Pulmonary artery endothelial cell (primary cell): ENCODE measurements around the gene LEPROT. TPM values are rescaled to one million over a fixed set of nuclear protein-coding genes. Genes with fewer than 3 reads are reported as not detected.
A peak's percentile ranks its signal among the peaks of the same experiment; 100 is the strongest.

Source experiments
- DNase-seq: peaks from one replicate; pipeline ENCODE4 v3.0.0-alpha.2; 2011; ENCODE audit warnings: low read depth, low spot score
- total RNA-seq: library from RNA; depleted of rRNA; stranded (reverse); fragments of >200 nt; gene quantifications from 2 replicates; pipeline ENCODE4 v1.2.3, GENCODE V29; 2014

The LEPROT gene
- total RNA-seq, 1 donor from 2014 or later, result 49.1 TPM

DNA sequence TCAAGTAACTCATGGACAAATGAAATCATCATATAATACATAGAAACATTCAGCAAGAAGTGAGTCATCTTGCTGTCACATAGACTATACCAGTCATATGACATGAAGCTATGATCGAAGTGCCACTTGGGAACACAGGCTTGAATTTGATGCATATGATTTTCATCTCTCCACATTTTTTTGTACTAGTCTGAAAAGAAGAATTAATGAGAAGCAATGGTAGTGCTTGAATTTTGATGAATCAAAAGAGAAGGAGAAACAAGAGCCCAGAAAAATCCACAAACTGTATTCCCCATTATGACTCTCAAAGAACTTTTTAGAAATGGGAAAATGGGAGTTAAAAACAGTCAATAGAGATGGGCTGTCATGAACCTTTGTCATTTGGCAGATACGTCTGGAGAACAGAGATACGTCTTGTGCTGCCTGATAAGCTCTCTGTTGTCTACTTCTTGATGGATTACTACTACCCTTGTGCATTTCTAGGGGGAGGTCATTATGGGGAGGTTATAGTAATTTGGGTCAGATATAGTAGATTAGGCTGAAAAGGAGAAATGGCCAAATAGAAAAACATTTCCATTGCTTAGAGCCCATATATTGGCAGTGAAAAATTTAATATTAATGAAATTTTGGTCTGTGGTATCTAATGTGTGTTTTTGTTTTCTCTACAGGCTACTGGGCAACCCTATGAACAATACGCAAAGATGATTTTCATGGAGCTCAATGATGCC lies 8.0 kb upstream of the LEPROT start:
- no peak for DNase-seq

DNA sequence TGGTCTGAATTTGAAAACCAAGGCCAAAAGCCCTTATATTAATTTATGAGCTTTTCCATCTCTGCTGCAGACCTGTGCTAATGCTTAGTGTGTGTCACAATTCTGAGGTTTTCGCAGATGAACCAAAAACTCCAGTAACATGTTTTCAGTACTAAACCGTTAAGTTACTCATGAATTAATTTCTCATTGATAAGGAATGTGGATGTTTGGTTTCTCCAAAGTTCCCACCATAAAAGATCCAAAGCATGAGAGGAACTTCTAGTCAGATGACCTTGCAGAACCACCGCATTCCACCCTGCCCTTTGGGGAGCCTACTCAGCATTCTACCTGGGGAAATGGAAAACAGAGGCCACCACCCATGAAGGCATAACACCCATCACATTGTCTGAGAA lies 7.5 kb upstream of the LEPROT start:
- DNase-seq, result no peak

DNA sequence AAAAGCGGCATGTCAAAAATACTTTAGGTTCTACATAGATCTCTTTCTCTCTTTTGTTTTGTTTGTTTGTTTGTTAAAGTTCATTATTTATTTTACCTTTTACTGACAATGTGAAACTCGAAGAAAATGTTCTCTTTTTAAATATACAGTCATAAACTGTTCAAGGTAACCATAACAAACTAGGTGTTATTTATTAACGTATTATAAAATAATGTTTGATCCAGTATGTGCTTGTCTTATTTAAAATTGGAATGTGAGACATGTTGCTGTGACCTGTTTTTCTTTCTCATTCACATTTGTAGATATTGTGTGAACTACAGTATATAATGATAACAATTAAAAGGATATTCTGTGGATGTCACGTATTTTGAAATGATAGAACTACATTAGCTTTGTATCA lies 5.9 kb upstream of the LEPROT start:
- DNase-seq, result no peak

DNA sequence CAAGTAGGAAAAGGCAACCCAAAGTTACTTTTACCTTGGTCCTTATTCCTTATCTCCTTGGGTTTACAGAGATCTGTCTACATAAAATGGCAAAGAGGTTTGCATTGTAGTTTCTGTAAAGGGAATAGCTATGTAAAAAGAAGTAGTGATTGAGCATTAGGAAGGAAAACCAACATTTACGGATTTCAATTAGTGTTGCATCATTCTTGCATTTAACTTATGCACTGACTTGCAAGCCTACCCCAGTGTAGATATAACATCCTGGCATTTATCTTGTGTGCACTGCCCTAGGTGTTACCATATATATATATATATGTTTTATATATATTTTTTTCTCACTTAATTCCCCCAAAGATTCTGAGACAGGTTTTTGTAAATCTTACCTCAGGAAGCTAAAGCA lies 3.7 kb upstream of the LEPROT start:
- no peak for DNase-seq

DNA sequence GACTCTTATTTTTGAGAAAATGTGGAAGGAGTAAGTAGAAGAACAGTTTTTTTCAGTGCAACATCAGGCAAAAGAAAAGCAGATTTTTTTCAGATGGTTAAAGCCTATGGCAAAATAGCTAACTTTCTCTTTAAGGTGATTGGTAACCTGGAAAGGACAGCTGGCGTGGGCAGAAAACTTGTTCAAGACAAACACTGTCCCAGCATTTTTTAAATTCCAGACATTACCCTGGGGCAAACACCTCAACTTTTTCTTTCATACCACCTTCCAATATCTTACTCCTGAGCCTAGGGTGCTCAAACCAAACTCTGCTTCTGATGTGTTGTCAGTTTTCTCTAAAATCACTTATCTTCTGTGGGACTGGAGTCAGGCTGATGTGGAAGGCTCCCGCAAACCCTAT lies 2.7 kb upstream of the LEPROT start:
- DNase-seq, result no peak

DNA sequence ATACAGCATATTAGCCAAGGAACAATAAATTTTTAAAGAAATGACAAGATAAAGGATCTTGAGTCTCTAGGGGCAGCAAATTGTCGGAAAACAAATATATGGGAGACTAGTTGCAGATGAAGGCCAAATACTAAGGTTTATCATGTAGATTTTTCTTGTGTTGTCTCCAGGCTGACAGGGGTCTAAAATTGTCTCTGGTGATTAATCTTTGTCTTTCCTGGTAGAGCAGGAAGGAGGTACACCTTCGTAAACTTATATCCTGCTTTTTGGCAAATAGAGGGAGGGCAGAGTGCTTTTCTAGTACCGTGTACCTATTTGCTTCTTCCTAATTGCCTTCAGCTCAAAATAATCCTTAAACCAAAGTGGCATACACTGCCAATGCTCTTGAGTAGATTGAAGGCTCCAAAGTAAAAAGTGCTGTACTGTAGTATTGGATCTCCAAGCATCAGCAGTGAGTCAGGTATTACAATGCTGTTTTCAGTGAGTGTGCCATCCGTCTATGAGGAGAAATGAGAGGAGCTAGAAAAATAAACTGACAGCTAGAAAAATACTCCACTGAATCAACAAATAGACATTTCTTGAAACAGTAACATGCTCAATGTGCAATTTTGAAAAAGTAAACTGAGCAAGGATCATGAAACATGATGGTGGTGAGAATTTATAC lies 1.8 kb upstream of the LEPROT start:
- DNase-seq, result no peak

DNA sequence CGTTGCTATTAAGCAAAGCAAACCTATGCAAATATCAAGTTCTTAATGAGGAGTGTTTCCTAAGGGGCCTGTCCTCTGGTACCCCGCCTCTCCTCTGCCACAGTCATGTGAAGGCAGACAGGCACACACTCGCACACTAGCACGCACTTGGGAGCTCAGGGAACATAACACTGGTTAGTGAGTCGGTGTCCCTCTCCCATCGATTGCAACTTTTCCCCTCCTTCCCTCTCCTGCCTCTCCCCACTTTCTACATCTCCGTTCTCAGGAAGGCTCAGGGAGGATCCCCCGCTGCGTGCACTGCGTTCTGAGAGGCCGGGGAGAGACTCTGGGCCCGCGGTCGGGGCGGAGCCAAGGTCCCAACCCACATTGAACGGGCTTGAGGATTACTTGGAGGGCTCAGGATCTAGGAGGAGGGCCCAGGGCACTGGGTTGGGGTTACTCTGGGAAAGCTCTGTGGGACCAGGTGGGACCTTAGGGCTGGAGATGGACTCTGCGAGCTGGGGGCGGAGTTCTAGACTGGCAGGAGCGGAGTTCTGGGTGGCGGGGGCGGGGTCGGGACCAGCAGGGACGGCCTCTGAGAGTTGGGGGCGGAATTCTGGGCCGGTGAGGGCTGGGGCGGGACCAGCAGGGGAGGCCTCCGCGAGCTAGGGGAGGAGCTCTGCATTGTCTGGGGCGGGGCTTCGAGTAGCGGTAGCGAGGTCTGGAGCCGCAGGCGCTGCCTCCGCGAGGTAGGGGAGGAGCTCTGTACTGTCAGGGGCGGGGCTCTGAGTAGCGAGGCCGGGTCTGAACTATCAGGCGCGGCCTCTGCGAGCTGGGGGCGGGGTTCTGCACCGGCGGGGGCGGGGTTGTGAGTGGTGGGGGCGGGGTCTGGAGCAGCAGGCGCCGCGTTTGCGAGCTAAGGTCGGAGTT lies 533 bp upstream of the LEPROT start:
- peak; percentile 95 for DNase-seq

DNA sequence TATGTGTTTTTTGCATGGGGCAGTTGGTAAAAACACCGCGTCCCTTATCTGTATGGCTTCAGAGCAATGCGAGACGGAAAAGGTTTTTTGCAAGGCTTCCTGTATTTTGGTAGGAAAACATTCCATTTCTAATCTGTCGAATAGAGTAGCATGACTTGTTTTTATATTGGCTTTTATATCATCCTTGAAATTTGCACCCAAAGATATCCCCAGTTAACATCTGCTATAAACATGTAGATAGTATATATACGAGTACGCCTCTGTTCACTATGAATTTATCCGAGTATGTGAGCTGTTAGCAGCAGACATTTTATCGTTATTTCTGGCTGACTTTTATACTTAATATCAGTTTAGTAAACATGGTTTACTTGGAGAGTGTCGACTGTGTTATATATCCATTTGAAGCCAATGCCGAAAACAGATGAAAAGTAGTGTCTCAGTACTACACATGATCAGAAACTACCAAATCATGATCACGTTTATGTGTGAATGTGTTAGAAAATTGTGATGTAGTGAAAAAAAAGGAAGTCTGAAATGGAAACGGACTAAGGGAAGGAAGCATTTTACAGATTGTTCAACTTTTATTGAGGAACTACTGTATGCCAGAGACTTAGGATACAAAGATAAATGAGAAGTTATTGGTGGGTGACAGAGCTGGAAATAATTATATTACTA lies 1.0 kb downstream of the LEPROT start:
- DNase-seq, result peak; percentile 64

DNA sequence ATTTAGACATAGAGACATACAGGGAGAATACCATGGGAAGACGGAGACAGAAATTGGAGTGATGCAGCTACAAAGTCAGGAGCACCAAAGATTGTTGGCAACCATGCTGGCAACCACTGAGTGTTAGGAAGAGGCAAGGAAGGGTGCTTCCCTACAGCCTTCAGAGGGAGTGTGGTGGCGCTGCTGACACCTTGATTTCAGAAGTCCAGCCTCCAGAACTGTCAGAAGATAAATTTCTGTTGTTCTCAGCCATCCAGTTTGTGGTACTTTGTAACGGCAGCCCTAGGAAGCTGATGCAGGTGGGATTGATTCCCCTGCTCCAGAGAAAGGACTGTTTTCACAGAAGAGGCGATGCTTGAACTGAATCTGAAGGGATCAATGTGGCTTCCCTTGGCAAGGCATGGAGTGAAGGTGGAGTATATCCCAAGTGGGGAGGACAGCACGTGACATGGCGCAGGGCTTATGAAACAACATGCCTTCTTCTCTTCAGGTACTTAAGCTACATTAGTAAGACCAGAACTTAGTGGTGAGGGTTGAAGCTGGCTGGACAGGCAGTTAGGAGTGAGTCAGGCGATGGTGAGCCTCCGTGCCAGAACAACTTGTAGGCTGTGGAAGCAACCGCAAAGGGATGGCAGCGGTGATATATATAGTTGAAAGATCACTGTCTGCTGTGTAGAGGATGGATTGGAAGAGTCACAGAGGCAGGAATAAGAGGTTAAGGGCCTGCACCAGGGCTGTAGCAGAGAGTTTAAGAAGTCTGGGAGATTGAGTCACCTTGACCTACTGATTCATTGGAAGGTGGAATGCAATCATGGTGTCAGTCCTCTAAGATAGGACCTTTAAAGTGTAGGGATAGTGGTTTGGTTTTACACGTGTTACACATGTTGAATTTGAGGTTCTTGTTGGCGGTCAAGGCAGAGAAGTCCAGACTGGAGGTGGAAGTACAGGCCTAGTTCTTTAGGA lies 2.1 kb downstream of the LEPROT start:
- DNase-seq, result no peak

DNA sequence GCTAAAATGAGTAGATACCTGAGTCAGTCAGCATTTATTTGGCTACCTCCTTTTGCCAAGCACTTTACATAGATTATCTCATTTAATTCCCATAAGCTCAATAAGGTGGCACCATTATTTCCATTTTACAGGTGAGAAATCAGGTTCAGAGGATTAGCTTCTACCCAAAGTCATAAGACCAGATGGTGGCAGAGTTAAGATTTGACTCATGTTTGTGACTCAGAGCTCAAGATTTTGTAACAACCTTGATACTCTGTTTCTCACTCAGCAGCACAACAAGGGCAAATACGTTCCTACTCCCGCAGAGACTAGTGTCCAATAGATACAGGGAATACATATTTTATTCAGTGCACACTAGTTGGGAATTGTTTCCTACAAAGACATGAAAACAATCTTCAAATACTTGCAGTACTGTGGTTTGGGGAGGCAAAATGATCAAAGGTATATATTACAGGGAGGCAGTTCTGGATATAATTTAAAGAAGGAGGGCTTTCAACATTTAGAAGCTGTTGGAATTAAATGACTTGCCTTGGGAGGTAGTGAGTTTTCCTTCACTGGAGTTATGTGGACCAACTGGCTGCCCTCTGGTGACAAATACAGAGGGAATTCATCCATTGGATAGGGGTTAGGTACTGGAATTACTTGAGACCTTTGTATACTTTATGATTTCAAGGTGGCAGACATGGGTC lies 3.6 kb downstream of the LEPROT start:
- DNase-seq, result peak; percentile 76

DNA sequence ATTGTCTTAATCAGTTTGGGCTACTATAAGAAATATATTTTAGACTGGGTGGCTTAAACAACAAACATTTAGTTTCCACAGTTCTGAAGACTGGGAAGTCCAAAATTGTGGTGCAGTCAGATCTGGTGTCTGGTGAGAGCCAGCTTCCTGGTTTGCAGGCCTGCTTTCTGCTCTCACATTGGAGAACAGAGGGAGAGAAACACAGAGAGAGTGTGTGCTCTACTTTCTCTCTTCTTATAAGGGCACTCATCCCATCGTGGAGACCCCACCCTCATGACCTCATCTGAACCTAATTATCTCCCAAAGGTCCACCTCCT lies 4.1 kb downstream of the LEPROT start:
- no peak for DNase-seq

DNA sequence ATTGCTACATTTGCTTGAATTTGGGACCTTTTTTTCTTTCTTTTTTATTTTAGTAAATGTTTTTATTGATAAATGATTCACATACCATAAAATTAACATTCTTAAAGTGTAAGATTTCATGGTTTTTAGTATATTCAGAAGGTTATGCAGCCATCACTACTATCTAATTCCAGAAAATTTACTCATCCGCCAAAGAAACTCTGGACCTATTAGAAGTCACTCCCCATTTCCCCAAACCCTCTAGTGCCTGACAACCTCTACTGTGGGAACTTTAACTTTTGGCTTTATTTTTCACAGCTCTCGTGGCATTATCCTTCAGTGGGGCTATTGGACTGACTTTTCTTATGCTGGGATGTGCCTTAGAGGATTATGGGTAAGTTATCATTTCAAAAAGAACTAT lies 4.5 kb downstream of the LEPROT start:
- no peak for DNase-seq

DNA sequence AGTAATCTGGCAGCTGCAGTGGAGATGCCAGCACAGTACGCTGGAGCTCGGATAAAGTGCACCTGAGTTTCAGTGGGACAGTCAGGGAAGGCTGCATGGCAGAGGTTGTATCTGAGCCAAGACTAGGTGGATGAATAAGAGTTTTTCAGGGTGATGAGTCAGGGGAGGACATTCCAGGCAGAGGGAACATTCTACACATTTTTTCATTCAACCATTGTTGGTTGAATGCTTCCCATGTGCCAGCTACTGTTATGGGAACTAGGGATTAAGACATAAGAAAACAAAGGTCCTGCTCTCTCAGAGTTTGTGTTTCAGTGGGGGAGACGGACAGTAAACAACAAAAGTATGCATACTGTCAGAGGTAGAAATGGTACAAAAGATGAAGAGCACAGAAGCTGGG lies 5.2 kb downstream of the LEPROT start:
- peak; percentile 87 for DNase-seq

DNA sequence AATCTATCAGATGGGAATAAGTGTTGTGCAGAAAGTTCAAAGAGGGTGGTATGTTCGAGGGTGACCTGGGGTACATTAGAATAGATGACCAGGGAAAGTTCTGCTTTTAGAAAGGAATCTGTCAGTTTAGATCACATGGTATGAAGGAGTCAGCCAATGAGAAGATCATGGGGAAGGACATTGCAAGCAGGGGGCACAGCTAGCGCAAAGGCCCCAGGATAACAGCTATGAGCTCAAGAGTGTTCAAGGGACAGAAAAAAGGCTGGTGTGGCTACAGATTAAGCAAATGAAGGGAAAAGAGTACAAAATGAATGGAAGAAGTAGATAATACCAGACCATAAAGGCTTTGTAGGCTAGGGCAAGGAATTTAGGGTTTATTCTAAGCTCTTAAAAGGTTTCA lies 8.6 kb downstream of the LEPROT start:
- no peak for DNase-seq

DNA sequence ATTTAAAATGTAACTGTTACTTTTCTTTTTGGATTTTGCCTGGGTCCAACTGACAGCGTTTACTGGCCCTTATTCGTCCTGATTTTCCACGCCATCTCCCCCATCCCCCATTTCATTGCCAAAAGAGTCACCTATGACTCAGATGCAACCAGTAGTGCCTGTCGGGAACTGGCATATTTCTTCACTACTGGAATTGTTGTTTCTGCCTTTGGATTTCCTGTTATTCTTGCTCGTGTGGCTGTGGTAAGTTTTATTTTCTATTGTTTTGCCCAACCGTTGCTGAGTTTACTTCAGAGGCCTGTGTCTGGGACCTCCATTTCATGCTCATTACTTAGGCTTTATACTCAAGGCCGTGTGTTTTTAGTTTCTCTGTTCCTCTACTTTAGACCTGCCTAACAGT lies 9.3 kb downstream of the LEPROT start:
- DNase-seq, result peak; percentile 94

DNA sequence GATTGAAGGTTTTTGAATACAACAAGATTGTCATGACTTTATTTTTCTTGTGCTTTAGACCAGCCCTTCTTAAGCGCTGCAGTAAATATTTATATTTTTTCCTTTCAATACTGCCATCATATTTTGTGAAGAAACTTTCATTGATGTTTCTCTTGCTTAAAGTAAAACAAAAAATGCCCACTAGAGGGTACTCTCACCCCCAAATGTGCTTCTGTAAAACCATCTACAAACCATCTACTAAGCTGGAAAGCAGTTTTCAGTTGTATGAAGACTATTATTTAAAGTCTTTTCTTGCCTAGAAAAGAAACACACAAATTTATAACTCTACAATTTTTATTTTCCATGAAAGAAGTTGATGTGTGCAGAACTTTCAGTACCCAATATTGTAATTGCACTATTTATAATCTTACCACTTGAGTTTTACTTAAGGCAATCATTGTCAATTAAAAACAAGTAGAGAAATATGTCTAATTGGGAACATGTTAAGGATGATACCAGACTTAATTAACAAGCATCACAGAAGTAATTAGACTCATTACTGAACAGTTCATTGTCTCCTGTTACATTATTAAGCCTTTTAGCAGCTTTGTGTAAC lies 10.7 kb downstream of the LEPROT start:
- no peak for DNase-seq

DNA sequence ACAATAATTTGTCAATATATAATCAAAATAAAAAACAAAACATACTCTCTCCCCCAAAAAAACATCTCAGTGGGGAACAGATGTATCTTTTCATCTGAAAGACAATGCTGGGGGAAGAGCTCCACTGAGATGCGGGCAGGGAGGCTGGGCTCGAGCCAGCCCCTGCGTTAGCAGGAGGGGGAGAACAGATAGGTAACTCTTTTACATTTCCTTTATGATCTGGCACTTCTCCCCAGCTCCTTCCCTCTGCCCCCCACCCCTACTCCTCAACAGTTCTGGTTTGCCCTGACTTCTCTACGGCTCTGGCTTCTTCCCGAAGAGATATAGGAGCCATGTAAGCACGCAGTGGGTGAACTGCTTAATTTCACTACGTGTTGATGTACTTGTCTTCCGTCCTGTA lies 12.4 kb downstream of the LEPROT start:
- no peak for DNase-seq

DNA sequence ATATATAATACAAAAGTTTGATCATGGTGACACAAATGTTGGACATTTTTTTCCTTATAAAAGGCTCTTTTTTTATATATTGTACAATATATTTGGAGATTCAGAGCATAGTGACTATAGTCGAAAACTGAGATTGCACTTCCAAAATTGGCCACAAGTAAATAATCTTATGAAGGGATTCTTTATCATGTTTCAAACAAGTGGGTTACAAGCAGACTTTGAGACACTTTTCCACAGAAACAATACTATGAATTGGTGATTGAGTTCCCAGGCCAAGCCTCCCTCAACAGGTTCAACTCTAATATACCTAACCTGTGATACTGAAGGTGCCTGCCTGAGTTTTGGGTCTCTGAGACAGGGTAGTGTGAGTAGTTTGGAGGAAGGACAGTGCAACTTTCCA lies 13.8 kb downstream of the LEPROT start:
- no peak for DNase-seq

DNA sequence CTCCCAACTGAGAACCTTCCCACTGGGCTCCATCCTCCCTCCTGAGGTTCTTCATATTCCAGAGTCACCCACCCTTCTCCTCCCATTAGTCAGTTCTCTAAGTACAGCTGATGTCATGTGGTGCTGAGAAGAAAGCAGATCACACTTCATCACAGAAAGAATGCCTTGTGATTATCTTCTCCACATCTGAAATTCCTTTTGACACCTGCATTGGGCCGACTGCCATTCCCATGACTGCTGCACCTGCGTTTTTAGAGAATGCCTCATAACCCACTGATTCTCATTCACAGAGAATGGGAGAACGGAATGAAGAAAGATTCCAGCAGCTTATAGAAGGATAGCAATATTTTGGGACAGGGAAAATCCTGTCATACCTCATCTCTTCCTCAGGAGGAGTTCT lies 14.3 kb downstream of the LEPROT start:
- no peak for DNase-seq

DNA sequence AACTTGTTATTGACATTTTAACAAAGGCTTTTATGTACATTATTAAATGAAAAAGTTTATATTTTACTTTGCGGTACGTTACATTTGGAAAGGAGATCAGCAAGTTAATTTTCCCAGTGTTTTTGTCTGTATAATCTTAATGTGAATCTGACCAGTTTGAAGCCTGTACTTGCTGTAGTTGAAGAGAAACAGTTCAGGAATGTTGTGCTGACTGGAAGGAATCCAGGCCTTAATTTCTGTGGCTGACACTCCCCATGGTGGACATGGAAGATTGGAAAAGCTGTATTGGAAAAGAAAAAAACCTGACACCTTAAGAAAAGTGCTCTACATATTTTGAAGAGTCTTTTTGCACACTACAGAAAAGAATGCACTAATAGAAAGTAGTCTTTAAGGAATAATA lies 15.5 kb downstream of the LEPROT start:
- DNase-seq, result no peak
